SK-N-MC (cell line): ENCODE results near the gene F2.

Experiments used
- EZH2 ChIP-seq: fragments of 200-600 bp; sonication (generic); IDR thresholded peaks from one replicate; pipeline ENCODE4 v1.6.1; 2017; ENCODE audit warnings: antibody characterized with exemption
- POLR2AphosphoS5 ChIP-seq: IDR thresholded peaks from 2 replicates; pipeline ENCODE4 v1.6.1; 2012; ENCODE audit warnings: mild to moderate bottlenecking, low read depth, low read length, borderline replicate concordance

GRCh38 chr11:46673713-46674462, 45.1 kb upstream of the F2 start:
- TF ChIP-seq EZH2: no peak
- TF ChIP-seq POLR2AphosphoS5: no peak
